ENCODE results near the gene SEMA3D.

GRCh38 chr7:84998665-84999064 lies 188.2 kb downstream of the SEMA3D start:
- TF ChIP-seq EHMT2 (IDR thresholded peaks at IDR 0.05; ENCODE audit: low read depth) (no peak), POLR2AphosphoS2 (conservative IDR thresholded peaks at IDR 0.05; ENCODE audit: low read length) (no peak), KDM1A (IDR thresholded peaks at IDR 0.05; ENCODE audit: low read depth) (no peak), POLR2A (IDR thresholded peaks at IDR 0.05; ENCODE audit: low read length) (no peak), MAFK (IDR thresholded peaks at IDR 0.05; ENCODE audit: partially characterized antibody) (no peak), EP300 (IDR thresholded peaks at IDR 0.05) (no peak), CBX8 (IDR thresholded peaks at IDR 0.05) (no peak), RFX5 (IDR thresholded peaks at IDR 0.05) (no peak), CEBPB (IDR thresholded peaks at IDR 0.05) (no peak), PHF8 (IDR thresholded peaks at IDR 0.05; ENCODE audit: borderline replicate concordance, low read depth) (no peak), CHD2 (IDR thresholded peaks at IDR 0.05; ENCODE audit: low read length, partially characterized antibody) (no peak), NPAS2 (CRISPR knock-in tag; IDR thresholded peaks at IDR 0.05; ENCODE audit: borderline replicate concordance) (no peak), SMC3 (IDR thresholded peaks at IDR 0.05) (no peak)
- TF ChIP-seq, protein P1, sequence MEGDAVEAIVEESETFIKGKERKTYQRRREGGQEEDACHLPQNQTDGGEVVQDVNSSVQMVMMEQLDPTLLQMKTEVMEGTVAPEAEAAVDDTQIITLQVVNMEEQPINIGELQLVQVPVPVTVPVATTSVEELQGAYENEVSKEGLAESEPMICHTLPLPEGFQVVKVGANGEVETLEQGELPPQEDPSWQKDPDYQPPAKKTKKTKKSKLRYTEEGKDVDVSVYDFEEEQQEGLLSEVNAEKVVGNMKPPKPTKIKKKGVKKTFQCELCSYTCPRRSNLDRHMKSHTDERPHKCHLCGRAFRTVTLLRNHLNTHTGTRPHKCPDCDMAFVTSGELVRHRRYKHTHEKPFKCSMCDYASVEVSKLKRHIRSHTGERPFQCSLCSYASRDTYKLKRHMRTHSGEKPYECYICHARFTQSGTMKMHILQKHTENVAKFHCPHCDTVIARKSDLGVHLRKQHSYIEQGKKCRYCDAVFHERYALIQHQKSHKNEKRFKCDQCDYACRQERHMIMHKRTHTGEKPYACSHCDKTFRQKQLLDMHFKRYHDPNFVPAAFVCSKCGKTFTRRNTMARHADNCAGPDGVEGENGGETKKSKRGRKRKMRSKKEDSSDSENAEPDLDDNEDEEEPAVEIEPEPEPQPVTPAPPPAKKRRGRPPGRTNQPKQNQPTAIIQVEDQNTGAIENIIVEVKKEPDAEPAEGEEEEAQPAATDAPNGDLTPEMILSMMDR (IDR thresholded peaks at IDR 0.05): no peak
